Kidney (tissue), 14 donors: Measurements from ENCODE around the gene CYTH2. TPM values are rescaled to one million over a fixed set of nuclear protein-coding genes. Genes with fewer than 3 reads are reported as not detected.

Experiments used
- DNase-seq, 5 donors: peaks; one replicate each; pipeline ENCODE4 v3.0.0-alpha.2; 2013 to 2020
- FAIRE-seq: peaks from 2 replicates; lab custom pipeline; 2012; peaks lifted over from hg19 to GRCh38; lab: Jason Lieb, UNC
- H3K27ac ChIP-seq, 2 donors: one replicate each; pipeline ENCODE4 v1.7.0; 2013; ENCODE audit warnings: low read depth in 2 of 2, low read length in 2 of 2, inconsistent platforms in 1 of 2
- H3K27me3 ChIP-seq: one replicate; pipeline ENCODE4 v1.7.1; 2013; ENCODE audit warnings: low read length, inconsistent platforms; ENCODE audit not compliant: control insufficient read depth, insufficient read depth
- H3K36me3 ChIP-seq, 3 donors: one replicate each; pipeline versions ENCODE4 v1.7.0 to v1.7.1; 2013; ENCODE audit warnings: low read length in 3 of 3, control low read depth in 1 of 3, inconsistent platforms in 1 of 3; ENCODE audit not compliant: insufficient read depth in 3 of 3, control insufficient read depth in 2 of 3
- H3K4me1 ChIP-seq, 3 donors: one replicate each; pipeline versions ENCODE4 v1.7.0 to v1.7.1; 2013; ENCODE audit warnings: low read length in 3 of 3, inconsistent platforms in 1 of 3, low read depth in 1 of 3; ENCODE audit not compliant: control insufficient read depth in 2 of 3, insufficient read depth in 2 of 3
- H3K4me3 ChIP-seq, 3 donors: one replicate each; pipeline versions ENCODE4 v1.7.0 to v1.8.1; 2013; ENCODE audit warnings: low read length in 3 of 3, control low read depth in 1 of 3, inconsistent platforms in 1 of 3
- H3K9ac ChIP-seq, 3 donors: one replicate each; pipeline versions ENCODE4 v1.7.0 to v1.7.1; 2013; ENCODE audit warnings: low read length in 3 of 3, control low read depth in 1 of 3, inconsistent platforms in 1 of 3
- H3K9me3 ChIP-seq, 3 donors: one replicate each; pipeline versions ENCODE4 v1.7.0 to v1.7.1; 2013; ENCODE audit warnings: low read length in 3 of 3, control low read depth in 1 of 3, inconsistent platforms in 1 of 3; ENCODE audit not compliant: control insufficient read depth in 2 of 3, insufficient read depth in 1 of 3
- CTCF ChIP-seq: IDR thresholded peaks from 3 replicates; pipeline ENCODE4 v1.5.1; 2012; ENCODE audit warnings: mild to moderate bottlenecking, moderate library complexity, borderline replicate concordance; ENCODE audit not compliant: insufficient read depth; ENCODE audit errors: extremely low read depth
- intact Hi-C: fragments of 100-400 bp; cut with DNase I; formaldehyde crosslinking; loops from one replicate; pipeline ENCODE4 v1.11.1; 2022
- polyA plus RNA-seq: library from polyadenylated mRNA; stranded (reverse); fragments of 350-450 nt; fragmentation: Illumina TruSeq; extraction: RNeasy Lipid Tissue Mini Kit (QIAGEN cat#74804); gene quantifications from one replicate; pipeline ENCODE4 v1.2.3, GENCODE V29; 2014; ENCODE audit warnings: low read depth, low replicate concordance; ENCODE audit not compliant: insufficient read depth
- total RNA-seq: library from RNA; stranded (reverse); fragmentation: NEBNext Ultra II Directional; extraction: Animal tissue kit (Norgen Biotek cat#: 25700); gene quantifications from one replicate; pipeline ENCODE4 v1.2.1, GENCODE V29; 2021
- donor health status: control.
- donor health status: control.
- donor health status: control.
- donor health status: control.
- donor health status: control.
- donor health status: DM: yes; HTN: yes; CAD: no.
- donor health status: Normal renal cell carcinoma (clear cell type).

CYTH2 gene
- total and polyA plus RNA-seq, 2 donors from 2014 or later: 51.0 to 96.1 TPM

- DNase-seq: no peak
- no peaks in the 10 kb centered on the region for H3K27me3 ChIP-seq
- FAIRE-seq: no peak
- intact Hi-C loops: no loop called here
- no peak overlapping the region for H3K27ac ChIP-seq
- no peak overlapping the region for H3K9ac ChIP-seq
- no peaks in the 10 kb centered on the region for H3K9me3 ChIP-seq
- no peak overlapping the region for H3K4me3 ChIP-seq
- H3K4me1 ChIP-seq: peaks cover 0 to 2% (median 2%) of the 10 kb centered on the region in 3 donors
- TF ChIP-seq CTCF: peak; percentile 32
- H3K36me3 ChIP-seq: no peaks in the 10 kb centered on the region
Observed at GRCh38 chr19:48506138-48506733, 37.1 kb downstream of the CYTH2 start.

- H3K4me3 ChIP-seq: no peak overlapping the region
- DNase-seq: no peak
Observed at GRCh38 chr19:48507911-48508439, 38.8 kb downstream of the CYTH2 start.

GRCh38 chr19:48508729-48509411 is 39.7 kb downstream of the CYTH2 start:
- no peak for TF ChIP-seq CTCF
- DNase-seq: peak in 1 of 5 donors; percentile 64
- intact Hi-C loops: no loop called here

More at GRCh38 chr19:48507911-48508439, 38.8 kb downstream of the CYTH2 start:
- peaks cover 11% of the 10 kb centered on the region for H3K27me3 ChIP-seq
- no peak overlapping the region for H3K9ac ChIP-seq
- no peak for TF ChIP-seq CTCF
- no peak for FAIRE-seq
- intact Hi-C loops: no loop called here
- H3K9me3 ChIP-seq: peaks cover 0 to 3% (median 0%) of the 10 kb centered on the region in 3 donors
- no peaks in the 10 kb centered on the region for H3K36me3 ChIP-seq
- H3K4me1 ChIP-seq: peaks cover 0 to 2% (median 2%) of the 10 kb centered on the region in 3 donors
- no peak overlapping the region for H3K27ac ChIP-seq

More at GRCh38 chr19:48508729-48509411, 39.7 kb downstream of the CYTH2 start:
- H3K4me1 ChIP-seq: peaks cover 0 to 7% (median 2%) of the 10 kb centered on the region in 3 donors
- peaks cover 13% of the 10 kb centered on the region for H3K27me3 ChIP-seq
- H3K9me3 ChIP-seq: peaks cover 0 to 3% (median 0%) of the 10 kb centered on the region in 3 donors
- no peaks in the 10 kb centered on the region for H3K36me3 ChIP-seq
- H3K9ac ChIP-seq: no peak overlapping the region
- H3K27ac ChIP-seq: no peak overlapping the region
- no peak overlapping the region for H3K4me3 ChIP-seq
- FAIRE-seq: no peak
